Upper lobe of right lung (tissue), 1 donor: ENCODE measurements around the gene GGNBP2. TPM values are rescaled to one million over a fixed set of nuclear protein-coding genes. Genes with fewer than 3 reads are reported as not detected.

Source experiments
- ATAC-seq: fragments of 200-7000 bp; cut with Tn5 transposase; one replicate; pipeline ENCODE4 v1.9.1; 2020; ENCODE audit warnings: mild to moderate bottlenecking, moderate library complexity
- DNase-seq: peaks from one replicate; pipeline ENCODE4 v3.0.0-alpha.2; 2020
- H3K27ac ChIP-seq: fragments of 200-600 bp; one replicate; pipeline ENCODE4 v1.8.0; 2022
- H3K27me3 ChIP-seq: fragments of 200-600 bp; one replicate; pipeline ENCODE4 v1.8.0; 2022; ENCODE audit warnings: mild to moderate bottlenecking
- H3K36me3 ChIP-seq: fragments of 200-600 bp; one replicate; pipeline ENCODE4 v1.8.0; 2022
- H3K4me1 ChIP-seq: fragments of 200-600 bp; one replicate; pipeline ENCODE4 v1.8.0; 2022
- H3K4me3 ChIP-seq: fragments of 200-600 bp; one replicate; pipeline ENCODE4 v1.8.0; 2022; ENCODE audit warnings: mild to moderate bottlenecking
- H3K9me3 ChIP-seq: fragments of 200-600 bp; one replicate; pipeline ENCODE4 v1.8.0; 2022
- intact Hi-C: fragments of 100-400 bp; cut with DNase I; formaldehyde crosslinking; loops from one replicate; pipeline ENCODE4 v1.11.0; 2022
- total RNA-seq: library from RNA; stranded (reverse); fragmentation: NEBNext Ultra II Directional; extraction: Animal tissue kit (Norgen Biotek cat#: 25700); gene quantifications from one replicate; pipeline ENCODE4 v1.2.1, GENCODE V29; 2021
- TF ChIP-seq, protein P1 (sequence below): fragments of 200-600 bp; IDR thresholded peaks from one replicate; pipeline ENCODE4 v1.8.0; 2022; ENCODE audit warnings: antibody characterized with exemption
- donor health status: DM: no; HTN: yes; CAD: no; lungs with severe emphysema.

Gene GGNBP2
- total RNA-seq, 1 donor from 2014 or later = 81.7 TPM

DNA sequence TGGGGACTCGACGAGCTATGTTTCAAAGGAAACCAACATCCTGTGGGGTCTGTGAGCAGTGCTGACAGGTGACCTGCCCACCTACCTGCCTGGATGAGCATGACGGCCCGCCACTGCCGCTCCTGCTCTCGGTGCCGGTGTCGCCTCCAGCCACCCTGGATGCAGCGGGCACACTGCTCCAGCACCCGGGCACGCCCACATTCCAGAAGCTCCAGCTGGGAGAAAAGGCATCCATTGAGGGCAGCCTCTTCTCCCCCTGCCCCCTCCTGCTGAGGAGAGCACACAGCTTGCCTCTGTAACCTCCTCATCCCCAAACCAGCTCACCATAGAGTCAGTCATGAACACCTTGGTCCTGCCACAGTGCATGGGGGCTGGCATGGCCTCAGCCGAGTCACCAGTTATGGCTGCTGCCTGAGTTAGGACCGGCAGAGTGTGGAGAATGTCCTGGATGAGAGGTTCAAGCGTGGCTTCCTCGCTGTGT lies 43.9 kb upstream of the GGNBP2 start:
- Histone ChIP-seq H3K4me3 (no peak overlapping the region), H3K9me3 (no peaks in the 10 kb centered on the region), H3K27ac (no peak overlapping the region), H3K4me1 (no peaks in the 10 kb centered on the region), H3K27me3 (no peaks in the 10 kb centered on the region), H3K36me3 (peaks cover 74% of the 10 kb centered on the region)
- DNase-seq (peak; percentile 53), ATAC-seq (peak; percentile 46)
- intact Hi-C loops = no loop called here
- TF ChIP-seq, protein P1, sequence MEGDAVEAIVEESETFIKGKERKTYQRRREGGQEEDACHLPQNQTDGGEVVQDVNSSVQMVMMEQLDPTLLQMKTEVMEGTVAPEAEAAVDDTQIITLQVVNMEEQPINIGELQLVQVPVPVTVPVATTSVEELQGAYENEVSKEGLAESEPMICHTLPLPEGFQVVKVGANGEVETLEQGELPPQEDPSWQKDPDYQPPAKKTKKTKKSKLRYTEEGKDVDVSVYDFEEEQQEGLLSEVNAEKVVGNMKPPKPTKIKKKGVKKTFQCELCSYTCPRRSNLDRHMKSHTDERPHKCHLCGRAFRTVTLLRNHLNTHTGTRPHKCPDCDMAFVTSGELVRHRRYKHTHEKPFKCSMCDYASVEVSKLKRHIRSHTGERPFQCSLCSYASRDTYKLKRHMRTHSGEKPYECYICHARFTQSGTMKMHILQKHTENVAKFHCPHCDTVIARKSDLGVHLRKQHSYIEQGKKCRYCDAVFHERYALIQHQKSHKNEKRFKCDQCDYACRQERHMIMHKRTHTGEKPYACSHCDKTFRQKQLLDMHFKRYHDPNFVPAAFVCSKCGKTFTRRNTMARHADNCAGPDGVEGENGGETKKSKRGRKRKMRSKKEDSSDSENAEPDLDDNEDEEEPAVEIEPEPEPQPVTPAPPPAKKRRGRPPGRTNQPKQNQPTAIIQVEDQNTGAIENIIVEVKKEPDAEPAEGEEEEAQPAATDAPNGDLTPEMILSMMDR = no peak

DNA sequence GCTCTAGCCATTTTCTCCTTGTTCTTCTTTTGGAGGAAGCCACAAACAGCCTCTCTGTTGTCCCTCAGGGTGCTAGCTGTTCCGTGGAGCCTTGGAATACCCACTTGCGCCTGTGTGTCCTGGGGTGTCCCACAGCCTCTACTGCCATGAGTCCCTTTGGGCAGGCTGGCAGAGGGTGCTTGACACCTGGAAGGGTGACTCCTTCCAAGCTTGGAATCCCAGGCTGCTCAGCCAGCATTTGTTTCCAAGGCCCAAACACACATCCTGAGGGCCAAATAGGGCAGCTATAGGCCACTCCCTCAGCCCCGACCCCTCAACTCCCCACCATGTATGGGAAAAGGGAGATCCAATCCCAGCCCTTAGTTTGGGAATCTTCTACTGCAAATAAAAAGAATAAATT lies 43.4 kb upstream of the GGNBP2 start:
- Histone ChIP-seq H3K36me3 (peaks cover 73% of the 10 kb centered on the region), H3K4me1 (no peaks in the 10 kb centered on the region), H3K4me3 (no peak overlapping the region), H3K27me3 (no peaks in the 10 kb centered on the region), H3K27ac (no peak overlapping the region), H3K9me3 (no peaks in the 10 kb centered on the region)
- ATAC-seq (no peak), DNase-seq (peak; percentile 27)
- intact Hi-C loops = no loop called here
- TF ChIP-seq, protein P1 = no peak

DNA sequence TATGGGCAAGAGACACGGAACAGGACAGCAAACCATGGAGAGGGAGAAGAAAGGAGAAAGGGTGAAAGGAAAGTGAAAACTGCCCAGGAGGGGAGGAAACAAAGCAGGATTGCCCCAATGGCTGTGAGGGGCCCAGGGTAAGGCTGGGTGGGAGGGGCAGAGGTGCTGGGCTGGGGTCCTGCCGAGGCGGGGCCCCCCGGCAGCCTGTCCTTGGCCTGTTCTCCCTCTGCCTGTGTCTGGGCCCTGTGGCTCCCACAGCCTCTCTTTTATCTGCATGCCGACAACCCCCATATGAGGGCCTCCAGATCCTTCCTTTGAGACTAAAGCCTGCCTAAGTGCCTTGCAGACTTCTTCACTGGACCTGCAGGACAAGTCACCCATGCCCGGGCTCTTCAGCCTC lies 42.8 kb upstream of the GGNBP2 start:
- Histone ChIP-seq H3K27me3 (no peaks in the 10 kb centered on the region), H3K27ac (no peak overlapping the region), H3K4me1 (no peaks in the 10 kb centered on the region), H3K36me3 (peaks cover 73% of the 10 kb centered on the region), H3K4me3 (no peak overlapping the region), H3K9me3 (no peaks in the 10 kb centered on the region)
- ATAC-seq (no peak), DNase-seq (no peak)
- intact Hi-C loops = no loop called here
- TF ChIP-seq, protein P1 = no peak

DNA sequence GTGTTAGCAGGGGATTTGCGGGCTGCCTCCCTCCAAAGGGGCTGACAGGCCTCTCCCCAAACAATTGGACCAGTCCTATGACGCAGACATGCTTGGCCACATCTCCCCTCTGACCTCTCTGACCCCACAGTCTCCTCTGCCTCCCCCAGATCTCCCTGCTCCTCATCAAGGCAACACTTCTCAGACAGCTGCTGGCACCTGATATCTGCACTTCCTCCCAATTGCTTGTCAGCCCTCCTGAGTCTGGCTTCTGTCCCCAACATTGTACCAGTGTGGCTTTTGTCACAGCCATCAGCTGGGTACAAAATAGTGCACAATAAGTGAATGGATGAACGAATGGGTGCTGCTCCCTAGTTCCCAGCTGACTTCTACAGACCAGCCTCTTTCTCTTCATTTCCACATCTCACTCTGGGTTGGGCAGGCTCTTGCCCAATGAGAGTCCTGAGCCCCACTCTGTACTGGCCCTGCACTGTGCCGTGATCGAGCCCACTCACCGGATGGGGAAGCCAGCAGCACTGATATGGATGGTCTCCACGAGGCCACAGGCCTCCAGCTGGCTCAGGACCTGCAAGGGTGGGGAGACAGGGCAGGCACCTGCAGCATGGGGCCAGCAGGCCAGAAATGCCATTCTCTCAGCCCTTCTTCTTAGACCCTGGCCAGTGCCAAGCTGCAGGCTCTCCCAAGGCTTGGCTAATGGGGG lies 41.1 kb upstream of the GGNBP2 start:
- Histone ChIP-seq H3K4me1 (no peaks in the 10 kb centered on the region), H3K9me3 (no peaks in the 10 kb centered on the region), H3K27me3 (no peaks in the 10 kb centered on the region), H3K36me3 (peaks cover 59% of the 10 kb centered on the region), H3K4me3 (no peak overlapping the region), H3K27ac (no peak overlapping the region)
- ATAC-seq (no peak), DNase-seq (peak; percentile 41)
- TF ChIP-seq, protein P1 = no peak
- intact Hi-C loops = no loop called here

DNA sequence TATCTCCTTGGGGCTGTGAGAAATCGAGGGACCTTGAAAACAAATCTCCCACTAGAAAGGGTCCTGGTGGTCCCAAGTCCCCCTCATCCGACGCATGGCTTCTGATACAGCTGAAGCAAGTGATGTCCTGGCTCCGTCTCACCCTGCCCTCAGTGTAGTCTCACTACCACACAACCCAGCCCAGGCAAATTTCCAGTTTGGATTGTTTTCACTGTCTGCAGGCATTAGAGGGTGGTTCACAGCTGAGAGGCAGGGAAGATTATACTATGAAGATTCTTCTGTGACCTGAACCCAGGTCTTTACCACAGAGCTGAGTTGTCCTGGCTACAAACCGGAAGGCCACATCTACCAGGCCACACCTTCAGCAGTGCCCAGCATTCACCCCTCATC lies 40.6 kb upstream of the GGNBP2 start:
- no peaks in the 10 kb centered on the region for H3K27me3 ChIP-seq
- H3K4me3 ChIP-seq = no peak overlapping the region
- DNase-seq (no peak), ATAC-seq (no peak)
- H3K36me3 ChIP-seq = peaks cover 53% of the 10 kb centered on the region
- intact Hi-C loops = no loop called here
- no peaks in the 10 kb centered on the region for H3K9me3 ChIP-seq
- H3K27ac ChIP-seq = no peak overlapping the region
- TF ChIP-seq, protein P1 = no peak
- H3K4me1 ChIP-seq = no peaks in the 10 kb centered on the region
